ENCODE data around the gene EGLN2.
A peak's percentile ranks its signal among the peaks of the same experiment; 100 is the strongest.
"Not testable (repeated sequence)": the region's sequence is repeated elsewhere in the genome, so short reads cannot be mapped to it uniquely, and the experiment has no call there.

EGLN2 gene

GRCh38 chr19:40831502-40832430, 32.8 kb downstream of the EGLN2 start:
- no peak for ATAC-seq
- no peaks in the 10 kb centered on the region for H3K9me3 Mint-ChIP-seq
- H3K4me3 Mint-ChIP-seq: no peak overlapping the region
- H3K27ac Mint-ChIP-seq: no peak overlapping the region
- DNase-seq (ENCODE audit: low spot score in 2 of 2): no peak
- peaks cover 14% of the 10 kb centered on the region for H3K4me1 Mint-ChIP-seq
- H3K36me3 Mint-ChIP-seq: peaks cover 3% of the 10 kb centered on the region

- not testable (repeated sequence) for H3K4me1 Mint-ChIP-seq; H3K27ac Mint-ChIP-seq; H3K9me3 Mint-ChIP-seq; H3K36me3 Mint-ChIP-seq; DNase-seq (ENCODE audit: low spot score in 2 of 2); H3K4me3 Mint-ChIP-seq
- peak; percentile 39 for ATAC-seq
Measured at GRCh38 chr19:40832431-40832790, 33.4 kb downstream of the EGLN2 start.

GRCh38 chr19:40833728-40834533, 34.9 kb downstream of the EGLN2 start:
- not testable (repeated sequence) for ATAC-seq; DNase-seq (ENCODE audit: low spot score in 2 of 2); H3K4me3 Mint-ChIP-seq; H3K27ac Mint-ChIP-seq; H3K9me3 Mint-ChIP-seq; H3K4me1 Mint-ChIP-seq; H3K36me3 Mint-ChIP-seq

GRCh38 chr19:40836754-40837429, 37.9 kb downstream of the EGLN2 start:
- ATAC-seq (no peak), DNase-seq (ENCODE audit: low spot score in 2 of 2) (no peak)
- Mint-ChIP-seq H3K36me3 (no peaks in the 10 kb centered on the region), H3K4me1 (peaks cover 6% of the 10 kb centered on the region), H3K9me3 (no peaks in the 10 kb centered on the region), H3K27ac (no peak overlapping the region), H3K4me3 (no peak overlapping the region)

GRCh38 chr19:40838477-40838876, 39.5 kb downstream of the EGLN2 start:
- H3K9me3 Mint-ChIP-seq; ATAC-seq; H3K4me3 Mint-ChIP-seq; H3K4me1 Mint-ChIP-seq; H3K36me3 Mint-ChIP-seq; DNase-seq (ENCODE audit: low spot score in 2 of 2); H3K27ac Mint-ChIP-seq: not testable (repeated sequence)

GRCh38 chr19:40842012-40842411, 43.0 kb downstream of the EGLN2 start:
- not testable (repeated sequence) for H3K4me3 Mint-ChIP-seq; H3K27ac Mint-ChIP-seq; DNase-seq (ENCODE audit: low spot score in 2 of 2); H3K36me3 Mint-ChIP-seq; H3K9me3 Mint-ChIP-seq; ATAC-seq
- H3K4me1 Mint-ChIP-seq: peaks cover 26% of the 10 kb centered on the region

GRCh38 chr19:40842997-40843652, 44.1 kb downstream of the EGLN2 start:
- H3K9me3 Mint-ChIP-seq; H3K36me3 Mint-ChIP-seq; ATAC-seq; DNase-seq (ENCODE audit: low spot score in 2 of 2): not testable (repeated sequence)
- H3K4me1 Mint-ChIP-seq: peaks cover 37% of the 10 kb centered on the region
- peak overlapping the region; percentile 94 for H3K27ac Mint-ChIP-seq
- H3K4me3 Mint-ChIP-seq: peak overlapping the region; percentile 64

GRCh38 chr19:40843653-40844052, 44.7 kb downstream of the EGLN2 start:
- Mint-ChIP-seq H3K4me1 (peaks cover 42% of the 10 kb centered on the region), H3K27ac (peak overlapping the region; percentile 94), H3K4me3 (peak overlapping the region; percentile 64)
- not testable (repeated sequence) for H3K9me3 Mint-ChIP-seq, H3K36me3 Mint-ChIP-seq
- ATAC-seq: peak; percentile 98
- peak; percentile 46 to 82 for DNase-seq (ENCODE audit: low spot score in 2 of 2)

- not testable (repeated sequence) for DNase-seq (ENCODE audit: low spot score in 2 of 2); H3K4me3 Mint-ChIP-seq; H3K27ac Mint-ChIP-seq; ATAC-seq; H3K9me3 Mint-ChIP-seq
- Mint-ChIP-seq H3K36me3 (peaks cover 15% of the 10 kb centered on the region), H3K4me1 (peaks cover 51% of the 10 kb centered on the region)
Measured at GRCh38 chr19:40846722-40847121, 47.7 kb downstream of the EGLN2 start.

GRCh38 chr19:40850277-40850676, 51.3 kb downstream of the EGLN2 start, which contains the start of gene CYP2A6:
Gene CYP2A6, minus strand, starts transcription at chr19:40850447. Its CDS starts 21 bp downstream, at chr19:40850426.
- Mint-ChIP-seq H3K36me3 (peaks cover 15% of the 10 kb centered on the region), H3K4me1 (peaks cover 29% of the 10 kb centered on the region), H3K27ac (peak within 1 kb of the TSS; percentile 2), H3K4me3 (peak within 1 kb of the TSS; percentile 31)
- H3K9me3 Mint-ChIP-seq; ATAC-seq; DNase-seq (ENCODE audit: low spot score in 2 of 2): not testable (repeated sequence)

GRCh38 chr19:40852467-40853152, 53.6 kb downstream of the EGLN2 start:
- Mint-ChIP-seq H3K36me3 (peaks cover 15% of the 10 kb centered on the region), H3K4me1 (peaks cover 19% of the 10 kb centered on the region)
- not testable (repeated sequence) for H3K27ac Mint-ChIP-seq; H3K9me3 Mint-ChIP-seq; DNase-seq (ENCODE audit: low spot score in 2 of 2); H3K4me3 Mint-ChIP-seq
- peak; percentile 25 for ATAC-seq
